Activated naive CD4-positive, alpha-beta T cell treated with anti-CD3 and anti-CD28 coated beads, Interleukin-2, amount 50 U/mL, for 72 hours (primary cell): Measurements from ENCODE around the gene LCN9. TPM values are rescaled to one million over a fixed set of nuclear protein-coding genes. Genes with fewer than 3 reads are reported as not detected.

ENCODE experiments used
- ATAC-seq, 2 donors: fragments of 150-1000 bp; cut with Tn5 transposase; 2 replicates each; pipeline ENCODE4 v1.10.0; 2021; ENCODE audit warnings: mild to moderate bottlenecking in 2 of 2, moderate library complexity in 2 of 2
- DNase-seq, 2 donors: peaks; one replicate each; pipeline ENCODE4 v3.0.0; 2021 to 2022; ENCODE audit warnings: low spot score in 2 of 2
- H3K27ac Mint-ChIP-seq, 2 donors: one replicate each; pipeline ENCODE4 v1.8.0; 2022; ENCODE audit warnings: mild to moderate bottlenecking in 2 of 2, mixed read lengths in 2 of 2
- H3K36me3 Mint-ChIP-seq, 2 donors: one replicate each; pipeline ENCODE4 v1.8.0; 2022; ENCODE audit warnings: mixed read lengths in 2 of 2
- H3K9me3 Mint-ChIP-seq, 2 donors: one replicate each; pipeline ENCODE4 v1.8.0; 2022; ENCODE audit warnings: mixed read lengths in 2 of 2
- total RNA-seq, 2 donors: library from RNA; stranded (reverse); gene quantifications; one replicate each; pipeline ENCODE4 v1.2.3, GENCODE V29; 2022

LCN9 gene
- total RNA-seq, 2 donors from 2014 or later = not detected

GRCh38 chr9:135681161-135681560 is 18.1 kb downstream of the LCN9 start:
- ATAC-seq (no peak), DNase-seq (no peak)
- Mint-ChIP-seq H3K9me3 (no peaks in the 10 kb centered on the region), H3K36me3 (no peaks in the 10 kb centered on the region), H3K27ac (no peak overlapping the region)

- Mint-ChIP-seq H3K9me3 (no peaks in the 10 kb centered on the region), H3K36me3 (no peaks in the 10 kb centered on the region), H3K27ac (no peak overlapping the region)
- DNase-seq (no peak), ATAC-seq (no peak)
Measured at GRCh38 chr9:135683401-135684034, 20.4 kb downstream of the LCN9 start.

- no peak for DNase-seq
- Mint-ChIP-seq H3K27ac (no peak overlapping the region), H3K36me3 (no peaks in the 10 kb centered on the region)
Measured at GRCh38 chr9:135684691-135685090, 21.6 kb downstream of the LCN9 start.

GRCh38 chr9:135687216-135687615 is 24.1 kb downstream of the LCN9 start:
- H3K27ac Mint-ChIP-seq = no peak overlapping the region
- no peaks in the 10 kb centered on the region for H3K9me3 Mint-ChIP-seq
- ATAC-seq = no peak
- DNase-seq = no peak
- no peaks in the 10 kb centered on the region for H3K36me3 Mint-ChIP-seq

More at GRCh38 chr9:135684691-135685090, 21.6 kb downstream of the LCN9 start:
- ATAC-seq = no peak
- H3K9me3 Mint-ChIP-seq = no peaks in the 10 kb centered on the region

- Mint-ChIP-seq H3K9me3 (no peaks in the 10 kb centered on the region), H3K27ac (no peak overlapping the region), H3K36me3 (no peaks in the 10 kb centered on the region)
- ATAC-seq = no peak
- DNase-seq = no peak
Measured at GRCh38 chr9:135689011-135689410, 25.9 kb downstream of the LCN9 start.

GRCh38 chr9:135690836-135691570 is 27.9 kb downstream of the LCN9 start:
- no peaks in the 10 kb centered on the region for H3K9me3 Mint-ChIP-seq
- ATAC-seq = no peak
- H3K27ac Mint-ChIP-seq = no peak overlapping the region
- no peaks in the 10 kb centered on the region for H3K36me3 Mint-ChIP-seq
- DNase-seq = no peak

GRCh38 chr9:135692410-135692809 is 29.3 kb downstream of the LCN9 start:
- Mint-ChIP-seq H3K9me3 (no peaks in the 10 kb centered on the region), H3K27ac (no peak overlapping the region), H3K36me3 (no peaks in the 10 kb centered on the region)
- DNase-seq (no peak), ATAC-seq (no peak)

- ATAC-seq (no peak), DNase-seq (no peak)
- Mint-ChIP-seq H3K36me3 (no peaks in the 10 kb centered on the region), H3K9me3 (no peaks in the 10 kb centered on the region), H3K27ac (no peak overlapping the region)
Measured at GRCh38 chr9:135693265-135693664, 30.2 kb downstream of the LCN9 start.

- no peak for DNase-seq
- ATAC-seq = no peak
- Mint-ChIP-seq H3K9me3 (no peaks in the 10 kb centered on the region), H3K36me3 (no peaks in the 10 kb centered on the region), H3K27ac (no peak overlapping the region)
Measured at GRCh38 chr9:135693771-135694170, 30.7 kb downstream of the LCN9 start.

GRCh38 chr9:135694414-135694813 is 31.3 kb downstream of the LCN9 start:
- no peak overlapping the region for H3K27ac Mint-ChIP-seq
- H3K9me3 Mint-ChIP-seq = no peaks in the 10 kb centered on the region
- no peak for DNase-seq
- no peaks in the 10 kb centered on the region for H3K36me3 Mint-ChIP-seq
- ATAC-seq = no peak

- Mint-ChIP-seq H3K36me3 (no peaks in the 10 kb centered on the region), H3K27ac (no peak overlapping the region), H3K9me3 (no peaks in the 10 kb centered on the region)
- DNase-seq (no peak), ATAC-seq (no peak)
Measured at GRCh38 chr9:135695036-135695435, 31.9 kb downstream of the LCN9 start.

- Mint-ChIP-seq H3K27ac (no peak overlapping the region), H3K36me3 (no peaks in the 10 kb centered on the region), H3K9me3 (no peaks in the 10 kb centered on the region)
- DNase-seq (no peak), ATAC-seq (no peak)
Measured at GRCh38 chr9:135695642-135696041, 32.5 kb downstream of the LCN9 start.

GRCh38 chr9:135696446-135696845 is 33.3 kb downstream of the LCN9 start:
- ATAC-seq (no peak), DNase-seq (no peak)
- no peaks in the 10 kb centered on the region for H3K36me3 Mint-ChIP-seq
- no peak overlapping the region for H3K27ac Mint-ChIP-seq
- H3K9me3 Mint-ChIP-seq = no peaks in the 10 kb centered on the region

- H3K36me3 Mint-ChIP-seq = no peaks in the 10 kb centered on the region
- no peak for ATAC-seq
- no peaks in the 10 kb centered on the region for H3K9me3 Mint-ChIP-seq
- no peak overlapping the region for H3K27ac Mint-ChIP-seq
- no peak for DNase-seq
Measured at GRCh38 chr9:135697226-135697625, 34.1 kb downstream of the LCN9 start.

GRCh38 chr9:135698236-135698635 is 35.1 kb downstream of the LCN9 start:
- Mint-ChIP-seq H3K27ac (no peak overlapping the region), H3K9me3 (no peaks in the 10 kb centered on the region), H3K36me3 (no peaks in the 10 kb centered on the region)
- DNase-seq = no peak
- no peak for ATAC-seq

- no peaks in the 10 kb centered on the region for H3K36me3 Mint-ChIP-seq
- no peaks in the 10 kb centered on the region for H3K9me3 Mint-ChIP-seq
- H3K27ac Mint-ChIP-seq = no peak overlapping the region
- ATAC-seq = no peak
- DNase-seq = no peak
Measured at GRCh38 chr9:135698767-135699166, 35.7 kb downstream of the LCN9 start.

GRCh38 chr9:135699440-135699839 is 36.3 kb downstream of the LCN9 start, which contains the start of gene SOHLH1:
Gene SOHLH1, minus strand, starts transcription at chr9:135699481. Its CDS starts 14 bp downstream, at chr9:135699467.
- H3K36me3 Mint-ChIP-seq = no peaks in the 10 kb centered on the region
- no peak for ATAC-seq
- no peak for DNase-seq
- H3K27ac Mint-ChIP-seq = no peak within 1 kb of the TSS
- H3K9me3 Mint-ChIP-seq = no peaks in the 10 kb centered on the region

GRCh38 chr9:135700525-135700924 is 37.4 kb downstream of the LCN9 start:
- no peaks in the 10 kb centered on the region for H3K9me3 Mint-ChIP-seq
- no peak for ATAC-seq
- H3K27ac Mint-ChIP-seq = no peak overlapping the region
- DNase-seq = no peak
- H3K36me3 Mint-ChIP-seq = no peaks in the 10 kb centered on the region
